A549 (cell line): ENCODE data around the gene TMEM138. TPM values are rescaled to one million over a fixed set of nuclear protein-coding genes. Genes with fewer than 3 reads are reported as not detected.

Experiments used
- ATAC-seq, 2 experiments: fragments of 200-7000 bp in 1 of 2; fragments of >200 bp in 1 of 2; cut with Nextera tagmentation in 1 of 2; cut with Tn5 transposase in 1 of 2; 3 replicates each; pipeline versions ENCODE4 v1.8.0 to v1.9.1; 2018 to 2020; ENCODE audit warnings: mild to moderate bottlenecking in 1 of 2, moderate library complexity in 1 of 2
- CTCF ChIA-PET: fragments of 300-600 bp; sonication (Branson Sonifier 250); formaldehyde crosslinking; extraction: SDS; loops from one replicate; lab custom pipeline; 2021; ENCODE audit warnings: antibody characterized with exemption, inconsistent platforms; lab: Yijun Ruan, JAX
- POLR2A ChIA-PET: fragments of 350-600 bp; formaldehyde crosslinking; extraction: SDS; loops from one replicate; lab custom pipeline; 2021; ENCODE audit warnings: antibody characterized with exemption, inconsistent platforms; lab: Yijun Ruan, JAX
- DNase-seq, 2 experiments: peaks; one replicate each; pipeline versions ENCODE4 v3.0.0 to v3.0.0-alpha.2; 2011 to 2016; ENCODE audit warnings: low read depth in 1 of 2, low spot score in 1 of 2
- FAIRE-seq: peaks from 2 replicates; lab custom pipeline; 2011; peaks lifted over from hg19 to GRCh38; lab: Jason Lieb, UNC
- H3K27ac ChIP-seq, 2 experiments: fragments of >200 bp; sonication (Bioruptor Twin); formaldehyde crosslinking; 3 replicates each; pipeline ENCODE4 v1.5.1; 2016 to 2017
- H3K4me1 ChIP-seq: fragments of >200 bp; sonication (Bioruptor Twin); formaldehyde crosslinking; 3 replicates; pipeline ENCODE4 v1.6.1; 2016
- H3K4me2 ChIP-seq: fragments of >200 bp; sonication (Bioruptor Twin); formaldehyde crosslinking; 3 replicates; pipeline ENCODE4 v1.6.1; 2016
- H3K4me3 ChIP-seq: fragments of >200 bp; sonication (Bioruptor Twin); formaldehyde crosslinking; 3 replicates; pipeline ENCODE4 v1.5.1; 2016
- H3K9me3 ChIP-seq: fragments of >200 bp; sonication (Bioruptor Twin); formaldehyde crosslinking; 3 replicates; pipeline ENCODE4 v1.6.1; 2016
- ATOH8 ChIP-seq: fragments of 250-450 bp; sonication (Bioruptor Pico); IDR thresholded peaks from 2 replicates; pipeline ENCODE4 v1.5.0; 2020; ENCODE audit warnings: low read depth, mild to moderate bottlenecking, moderate library complexity
- CEBPB ChIP-seq, 2 experiments: fragments of >200 bp in 1 of 2; sonication (Bioruptor Twin) in 1 of 2; formaldehyde crosslinking in 1 of 2; IDR thresholded peaks; 2 replicates each; pipeline ENCODE4 v1.6.1; 2012 to 2016
- CHD2 ChIP-seq: fragments of 150-350 bp; IDR thresholded peaks from 2 replicates; pipeline ENCODE4 v1.6.1; 2014; ENCODE audit warnings: low read length; ENCODE audit not compliant: partially characterized antibody
- ESRRA ChIP-seq: fragments of 150-350 bp; IDR thresholded peaks from 2 replicates; pipeline ENCODE4 v1.6.1; 2014; ENCODE audit warnings: mild to moderate bottlenecking, low read length, borderline replicate concordance
- FOSB ChIP-seq: fragments of 250-450 bp; sonication (Bioruptor Pico); IDR thresholded peaks from 2 replicates; pipeline ENCODE4 v1.5.0; 2020; ENCODE audit warnings: mild to moderate bottlenecking, moderate library complexity
- FOXS1 ChIP-seq: fragments of 250-450 bp; sonication (Bioruptor Pico); IDR thresholded peaks from 2 replicates; pipeline ENCODE4 v1.5.0; 2020; ENCODE audit warnings: mild to moderate bottlenecking, moderate library complexity
- HEYL ChIP-seq: fragments of 250-450 bp; sonication (Bioruptor Pico); IDR thresholded peaks from 2 replicates; pipeline ENCODE4 v1.8.0; 2021; ENCODE audit warnings: mild to moderate bottlenecking, moderate library complexity
- HOXB13 ChIP-seq: fragments of 250-450 bp; sonication (Bioruptor Pico); IDR thresholded peaks from 2 replicates; pipeline ENCODE4 v1.5.0; 2020; ENCODE audit warnings: low read depth, mild to moderate bottlenecking, moderate library complexity
- HOXB5 ChIP-seq: fragments of 250-450 bp; sonication (Bioruptor Pico); IDR thresholded peaks from 2 replicates; pipeline ENCODE4 v1.5.0; 2020; ENCODE audit warnings: mild to moderate bottlenecking, moderate library complexity
- JUN ChIP-seq, 2 experiments: fragments of >200 bp; sonication (Bioruptor Twin); formaldehyde crosslinking; IDR thresholded peaks; 2 replicates in 1 of 2; 3 replicates in 1 of 2; pipeline ENCODE4 v1.6.1; 2016 to 2017
- JUNB ChIP-seq: fragments of >200 bp; sonication (Bioruptor Twin); formaldehyde crosslinking; IDR thresholded peaks from 2 replicates; pipeline ENCODE4 v1.6.1; 2016
- KDM5A ChIP-seq: fragments of 200-600 bp; sonication (generic); IDR thresholded peaks from 2 replicates; pipeline ENCODE4 v1.6.1; 2016; ENCODE audit warnings: antibody characterized with exemption, mild to moderate bottlenecking
- PHF8 ChIP-seq: fragments of 200-600 bp; sonication (generic); IDR thresholded peaks from 2 replicates; pipeline ENCODE4 v1.6.1; 2016; ENCODE audit warnings: low read depth, mild to moderate bottlenecking, antibody characterized with exemption, moderate library complexity, borderline replicate concordance
- RFX5 ChIP-seq: fragments of 450-650 bp; IDR thresholded peaks from 2 replicates; pipeline ENCODE4 v1.7.1; 2014; ENCODE audit warnings: antibody characterized with exemption, mild to moderate bottlenecking, moderate library complexity
- SREBF2 ChIP-seq: fragments of 450-650 bp; IDR thresholded peaks from 2 replicates; pipeline ENCODE4 v1.6.1; 2014; ENCODE audit warnings: mild to moderate bottlenecking, moderate library complexity
- USF2 ChIP-seq: fragments of 450-650 bp; IDR thresholded peaks from 2 replicates; pipeline ENCODE4 v1.6.1; 2014; ENCODE audit warnings: antibody characterized with exemption
- ZFP36 ChIP-seq: fragments of 450-650 bp; IDR thresholded peaks from 2 replicates; pipeline ENCODE4 v1.6.1; 2014; ENCODE audit warnings: borderline replicate concordance; ENCODE audit not compliant: partially characterized antibody
- ZNF302 ChIP-seq: fragments of 250-450 bp; sonication (Bioruptor Pico); IDR thresholded peaks from 2 replicates; pipeline ENCODE4 v1.9.0; 2021; ENCODE audit warnings: inconsistent platforms, mild to moderate bottlenecking, moderate library complexity
- WGBS: methylation state at CpG from one replicate; pipeline ENCODE4 v1.1.6; 2017; ENCODE audit errors: missing lambda C conversion rate; 5-methylcytosine and 5-hydroxymethylcytosine counted together
- polyA plus RNA-seq, 4 experiments: library from polyadenylated mRNA; depleted of rRNA in 3 of 4; stranded (reverse); fragments of >200 nt; fragmentation: RNase III in 1 of 4; extraction: RNeasy Plus Mini Kit Qiagen cat#74134 plus additional on column Dnase treatment in 1 of 4; gene quantifications; 2 replicates in 3 of 4; 3 replicates in 1 of 4; pipeline ENCODE4 v1.2.3, GENCODE V29; 2011 to 2017
- TF ChIP-seq, protein P1 (sequence below): fragments of 200-600 bp; sonication (generic); IDR thresholded peaks from 2 replicates; pipeline ENCODE4 v1.6.1; 2016; ENCODE audit warnings: antibody characterized with exemption, mild to moderate bottlenecking, moderate library complexity
- TF ChIP-seq, protein P2 (sequence below): IDR thresholded peaks from 2 replicates; pipeline ENCODE4 v1.6.1; 2012
- TF ChIP-seq, protein P3 (sequence below): fragments of 150-350 bp; IDR thresholded peaks from 2 replicates; pipeline ENCODE4 v1.6.1; 2014; ENCODE audit warnings: low read depth, mild to moderate bottlenecking, low read length

Gene TMEM138
- polyA plus RNA-seq, 2 of the 4 experiments (the other 2 are of a cell fraction), result 80.3 to 143 TPM

DNA sequence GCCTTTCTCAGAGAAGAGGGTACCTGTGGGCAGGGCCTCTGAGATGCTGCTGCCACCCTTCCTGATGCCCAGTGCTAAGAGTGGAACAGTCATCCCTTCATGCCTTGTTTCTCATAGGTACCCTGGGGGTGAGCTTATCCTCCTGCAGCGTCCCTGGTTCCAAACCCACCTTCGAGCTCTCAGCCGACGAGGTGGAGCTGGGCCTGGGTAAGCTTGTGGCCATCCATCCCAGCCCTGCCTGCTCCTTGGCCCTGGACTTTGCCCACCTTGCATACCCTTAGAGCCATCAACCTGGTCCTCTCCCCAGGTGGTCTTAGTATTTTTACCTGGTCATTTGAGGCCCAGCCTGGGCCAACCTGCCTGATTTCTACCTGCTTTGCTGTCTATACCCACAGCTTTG lies 20.5 kb upstream of the TMEM138 start (continued):
- TF ChIP-seq CHD2 (no peak), ESRRA (no peak)
- TF ChIP-seq, all 56 proteins: peak for 0

- TF ChIP-seq, protein P1, sequence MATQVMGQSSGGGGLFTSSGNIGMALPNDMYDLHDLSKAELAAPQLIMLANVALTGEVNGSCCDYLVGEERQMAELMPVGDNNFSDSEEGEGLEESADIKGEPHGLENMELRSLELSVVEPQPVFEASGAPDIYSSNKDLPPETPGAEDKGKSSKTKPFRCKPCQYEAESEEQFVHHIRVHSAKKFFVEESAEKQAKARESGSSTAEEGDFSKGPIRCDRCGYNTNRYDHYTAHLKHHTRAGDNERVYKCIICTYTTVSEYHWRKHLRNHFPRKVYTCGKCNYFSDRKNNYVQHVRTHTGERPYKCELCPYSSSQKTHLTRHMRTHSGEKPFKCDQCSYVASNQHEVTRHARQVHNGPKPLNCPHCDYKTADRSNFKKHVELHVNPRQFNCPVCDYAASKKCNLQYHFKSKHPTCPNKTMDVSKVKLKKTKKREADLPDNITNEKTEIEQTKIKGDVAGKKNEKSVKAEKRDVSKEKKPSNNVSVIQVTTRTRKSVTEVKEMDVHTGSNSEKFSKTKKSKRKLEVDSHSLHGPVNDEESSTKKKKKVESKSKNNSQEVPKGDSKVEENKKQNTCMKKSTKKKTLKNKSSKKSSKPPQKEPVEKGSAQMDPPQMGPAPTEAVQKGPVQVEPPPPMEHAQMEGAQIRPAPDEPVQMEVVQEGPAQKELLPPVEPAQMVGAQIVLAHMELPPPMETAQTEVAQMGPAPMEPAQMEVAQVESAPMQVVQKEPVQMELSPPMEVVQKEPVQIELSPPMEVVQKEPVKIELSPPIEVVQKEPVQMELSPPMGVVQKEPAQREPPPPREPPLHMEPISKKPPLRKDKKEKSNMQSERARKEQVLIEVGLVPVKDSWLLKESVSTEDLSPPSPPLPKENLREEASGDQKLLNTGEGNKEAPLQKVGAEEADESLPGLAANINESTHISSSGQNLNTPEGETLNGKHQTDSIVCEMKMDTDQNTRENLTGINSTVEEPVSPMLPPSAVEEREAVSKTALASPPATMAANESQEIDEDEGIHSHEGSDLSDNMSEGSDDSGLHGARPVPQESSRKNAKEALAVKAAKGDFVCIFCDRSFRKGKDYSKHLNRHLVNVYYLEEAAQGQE, result no peak
- TF ChIP-seq HEYL (CRISPR knock-in tag) (no peak), HOXB5 (CRISPR knock-in tag) (no peak), ZNF302 (no peak), FOXS1 (CRISPR knock-in tag) (no peak), PHF8 (no peak), SREBF2 (no peak), JUN (IDR thresholded peaks at IDR 0.05) (no peak), USF2 (no peak), FOSB (CRISPR knock-in tag) (no peak), ATOH8 (CRISPR knock-in tag) (no peak), RFX5 (no peak), CEBPB (IDR thresholded peaks at IDR 0.05) (no peak), JUNB (no peak), KDM5A (no peak), ZFP36 (no peak), HOXB13 (CRISPR knock-in tag) (no peak)
- TF ChIP-seq, protein P2, sequence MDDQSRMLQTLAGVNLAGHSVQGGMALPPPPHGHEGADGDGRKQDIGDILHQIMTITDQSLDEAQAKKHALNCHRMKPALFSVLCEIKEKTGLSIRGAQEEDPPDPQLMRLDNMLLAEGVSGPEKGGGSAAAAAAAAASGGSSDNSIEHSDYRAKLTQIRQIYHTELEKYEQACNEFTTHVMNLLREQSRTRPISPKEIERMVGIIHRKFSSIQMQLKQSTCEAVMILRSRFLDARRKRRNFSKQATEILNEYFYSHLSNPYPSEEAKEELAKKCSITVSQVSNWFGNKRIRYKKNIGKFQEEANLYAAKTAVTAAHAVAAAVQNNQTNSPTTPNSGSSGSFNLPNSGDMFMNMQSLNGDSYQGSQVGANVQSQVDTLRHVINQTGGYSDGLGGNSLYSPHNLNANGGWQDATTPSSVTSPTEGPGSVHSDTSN, result no peak
- TF ChIP-seq, protein P3, sequence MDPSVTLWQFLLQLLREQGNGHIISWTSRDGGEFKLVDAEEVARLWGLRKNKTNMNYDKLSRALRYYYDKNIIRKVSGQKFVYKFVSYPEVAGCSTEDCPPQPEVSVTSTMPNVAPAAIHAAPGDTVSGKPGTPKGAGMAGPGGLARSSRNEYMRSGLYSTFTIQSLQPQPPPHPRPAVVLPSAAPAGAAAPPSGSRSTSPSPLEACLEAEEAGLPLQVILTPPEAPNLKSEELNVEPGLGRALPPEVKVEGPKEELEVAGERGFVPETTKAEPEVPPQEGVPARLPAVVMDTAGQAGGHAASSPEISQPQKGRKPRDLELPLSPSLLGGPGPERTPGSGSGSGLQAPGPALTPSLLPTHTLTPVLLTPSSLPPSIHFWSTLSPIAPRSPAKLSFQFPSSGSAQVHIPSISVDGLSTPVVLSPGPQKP, result no peak
- no peak for DNase-seq
- Histone ChIP-seq H3K4me3 (no peak overlapping the region), H3K4me1 (no peaks in the 10 kb centered on the region), H3K9me3 (no peaks in the 10 kb centered on the region), H3K4me2 (no peak overlapping the region), H3K27ac (no peak overlapping the region)
- FAIRE-seq, result no peak
- ChIA-PET POLR2A (interaction anchor here (0.9 kb wide), 1 partner anchor 19 kb away, joined by 9 read pairs; the partner anchor contains the start of genes CYB561A3 and TMEM138), CTCF (interaction anchor here (1.2 to 10.9 kb wide), 3 partner anchors 11 to 38 kb away, joined by 4 to 552 read pairs (median 368); partner anchors contain the start of genes CYB561A3 and TMEM138)
- ATAC-seq, result no peak
- 94% methylated on average over 19 of the region's 20 CpGs for WGBS
These were observed 19.9 kb upstream of the TMEM138 start for GRCh38 chr11:61342207-61342803.
